ENCODE data around the gene KRT78. TPM values are rescaled to one million over a fixed set of nuclear protein-coding genes. Genes with fewer than 3 reads are reported as not detected.

The KRT78 gene
- total and polyA plus RNA-seq, 2 of the 13 experiments (the other 11 are each of a cell fraction or from before 2014, with no cell fraction given) = not detected

- no peaks in the 10 kb centered on the region for H4K20me1 ChIP-seq (ENCODE audit: insufficient read depth, low read length)
- peaks cover 4 to 45% of the 10 kb centered on the region in 2 experiments; a peak in 4 of 5 replicates for H3K27me3 ChIP-seq (ENCODE audit: control insufficient read depth in 1 of 2, insufficient read depth in 2 of 2, low read length in 2 of 2)
- in situ Hi-C loops (cut with HindIII; ENCODE audit: extremely low pct_ligation_motif_present, low pct_unique_long_range_greater_than_20kb) = no loop called here
- H3K9me3 ChIP-seq (ENCODE audit: low read length) = no peaks in the 10 kb centered on the region
- intact Hi-C loops (cut with micrococcal nuclease; ENCODE audit: unreplicated experiment) = no loop called here
- ChIA-PET POLR2A (no interaction called here), CTCF (ENCODE audit: low intra/inter-chr PET ratio, low total read pairs) (no interaction called here)
- no peak overlapping the region for H2AFZ ChIP-seq (ENCODE audit: low read length)
- no peak overlapping the region for H3K9ac ChIP-seq (ENCODE audit: insufficient read depth, low read depth, low read length)
- WGBS (ENCODE audit: low lambda C conversion rate) = 0% methylated on average over 2 of the region's 2 CpGs
- H3K79me2 ChIP-seq (ENCODE audit: insufficient read depth, low read length) = no peaks in the 10 kb centered on the region
- no peaks in the 10 kb centered on the region for H3K4me1 ChIP-seq (ENCODE audit: insufficient read depth, low read length)
- no TSS peak for BruUV-seq (replicated peaks)
- no peak for DNase-seq (ENCODE audit: low spot score)
- no peak for FAIRE-seq
- no peak overlapping the region for H3K4me3 ChIP-seq (replicated peaks in 1 of 3; ENCODE audit: insufficient read depth in 1 of 3, low read depth in 2 of 3, low read length in 3 of 3)
- ATAC-seq = no peak
- H3K27ac ChIP-seq (ENCODE audit: extremely low read length, insufficient read depth, low read length) = no peak overlapping the region
- no peaks in the 10 kb centered on the region for H3K36me3 ChIP-seq (replicated peaks in 1 of 2; ENCODE audit: control insufficient read depth in 1 of 2, insufficient read depth in 2 of 2, low read length in 2 of 2)
- no peak overlapping the region for H3K4me2 ChIP-seq (ENCODE audit: low read depth, low read length)
- TF ChIP-seq ZNF703 (CRISPR knock-in tag; IDR thresholded peaks at IDR 0.05; ENCODE audit: borderline replicate concordance) = no peak
- TF ChIP-seq NR2F6 (IDR thresholded peaks at IDR 0.05) = no peak
- no peak for TF ChIP-seq NR2F6 (CRISPR knock-in tag; IDR thresholded peaks at IDR 0.05)
- TF ChIP-seq ZNF616 (CRISPR knock-in tag; IDR thresholded peaks at IDR 0.05; ENCODE audit: low read depth) = no peak
- no peak for TF ChIP-seq RBFOX2 (IDR thresholded peaks at IDR 0.05; ENCODE audit: low read depth, low read length)
- no peak for TF ChIP-seq PHF5A (CRISPR knock-in tag; IDR thresholded peaks at IDR 0.05; ENCODE audit: low read depth, unreplicated experiment)
- no peak for TF ChIP-seq ZNF773 (CRISPR knock-in tag; IDR thresholded peaks at IDR 0.05; ENCODE audit: borderline replicate concordance)
- no peak for TF ChIP-seq ZIK1 (CRISPR knock-in tag; IDR thresholded peaks at IDR 0.05; ENCODE audit: borderline replicate concordance, low read depth)
- no peak for TF ChIP-seq ZBTB44 (CRISPR knock-in tag; IDR thresholded peaks at IDR 0.05)
- TF ChIP-seq ZBTB40 (IDR thresholded peaks at IDR 0.05) = no peak
- TF ChIP-seq ZBTB40 (CRISPR knock-in tag; IDR thresholded peaks at IDR 0.05) = no peak
- TF ChIP-seq ZNF841 (CRISPR knock-in tag; IDR thresholded peaks at IDR 0.05; ENCODE audit: borderline replicate concordance) = no peak
- TF ChIP-seq ZBTB14 (CRISPR knock-in tag; IDR thresholded peaks at IDR 0.05) = no peak
- TF ChIP-seq POLR2AphosphoS2 (IDR thresholded peaks at IDR 0.05; ENCODE audit: low read depth, low read length) = no peak
- TF ChIP-seq ATF1 (CRISPR knock-in tag; IDR thresholded peaks at IDR 0.05) = no peak
Measured at GRCh38 chr12:52817699-52818238, 31.0 kb downstream of the KRT78 start.
